GM12873 (cell line): ENCODE data around the gene ACOT8.

Experiments used
- TF ChIP-seq, protein P1 (sequence below): IDR thresholded peaks from 2 replicates; pipeline ENCODE4 v1.5.1; 2012; ENCODE audit warnings: low read depth, mild to moderate bottlenecking, moderate library complexity, low read length, control low read depth; ENCODE audit not compliant: insufficient read depth; ENCODE audit errors: missing control alignments

ACOT8 gene

DNA sequence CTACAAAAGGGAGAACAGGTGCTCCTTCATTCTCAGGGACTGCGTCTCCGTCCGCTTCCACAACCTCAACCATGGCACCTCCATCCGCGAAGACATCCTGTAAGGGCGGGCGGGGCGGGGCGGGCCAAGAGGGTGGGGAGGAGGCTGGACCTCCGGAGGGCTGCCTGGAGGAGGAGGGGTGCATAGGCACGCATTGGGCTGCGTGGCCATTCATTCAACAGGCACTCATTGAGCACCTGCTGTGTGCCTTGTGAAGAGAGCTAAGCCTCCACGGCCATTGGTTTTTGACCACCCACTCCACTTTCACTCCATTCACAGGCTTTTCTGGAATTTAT, 657 bp upstream of the ACOT8 start:
- TF ChIP-seq, protein P1, sequence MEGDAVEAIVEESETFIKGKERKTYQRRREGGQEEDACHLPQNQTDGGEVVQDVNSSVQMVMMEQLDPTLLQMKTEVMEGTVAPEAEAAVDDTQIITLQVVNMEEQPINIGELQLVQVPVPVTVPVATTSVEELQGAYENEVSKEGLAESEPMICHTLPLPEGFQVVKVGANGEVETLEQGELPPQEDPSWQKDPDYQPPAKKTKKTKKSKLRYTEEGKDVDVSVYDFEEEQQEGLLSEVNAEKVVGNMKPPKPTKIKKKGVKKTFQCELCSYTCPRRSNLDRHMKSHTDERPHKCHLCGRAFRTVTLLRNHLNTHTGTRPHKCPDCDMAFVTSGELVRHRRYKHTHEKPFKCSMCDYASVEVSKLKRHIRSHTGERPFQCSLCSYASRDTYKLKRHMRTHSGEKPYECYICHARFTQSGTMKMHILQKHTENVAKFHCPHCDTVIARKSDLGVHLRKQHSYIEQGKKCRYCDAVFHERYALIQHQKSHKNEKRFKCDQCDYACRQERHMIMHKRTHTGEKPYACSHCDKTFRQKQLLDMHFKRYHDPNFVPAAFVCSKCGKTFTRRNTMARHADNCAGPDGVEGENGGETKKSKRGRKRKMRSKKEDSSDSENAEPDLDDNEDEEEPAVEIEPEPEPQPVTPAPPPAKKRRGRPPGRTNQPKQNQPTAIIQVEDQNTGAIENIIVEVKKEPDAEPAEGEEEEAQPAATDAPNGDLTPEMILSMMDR: no peak

DNA sequence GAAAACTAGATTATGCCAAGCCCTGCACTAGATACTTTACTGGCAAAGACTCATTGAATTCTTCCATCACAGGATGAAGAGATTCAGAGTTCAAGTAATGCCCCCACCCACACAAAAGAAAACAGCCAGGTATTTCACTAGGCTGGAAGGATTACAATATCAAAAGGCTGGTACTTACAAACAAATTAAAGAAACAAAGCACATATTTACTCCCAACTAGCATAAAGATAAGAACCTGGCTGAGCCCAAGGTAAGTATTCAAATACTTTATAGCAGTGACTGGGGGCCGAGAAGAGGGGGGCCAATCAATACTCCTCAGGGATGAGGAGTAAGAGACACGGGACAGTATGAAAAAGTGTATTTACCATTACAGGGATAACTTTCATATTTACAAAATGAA, 3.7 kb downstream of the ACOT8 start:
- TF ChIP-seq, protein P1: no peak

DNA sequence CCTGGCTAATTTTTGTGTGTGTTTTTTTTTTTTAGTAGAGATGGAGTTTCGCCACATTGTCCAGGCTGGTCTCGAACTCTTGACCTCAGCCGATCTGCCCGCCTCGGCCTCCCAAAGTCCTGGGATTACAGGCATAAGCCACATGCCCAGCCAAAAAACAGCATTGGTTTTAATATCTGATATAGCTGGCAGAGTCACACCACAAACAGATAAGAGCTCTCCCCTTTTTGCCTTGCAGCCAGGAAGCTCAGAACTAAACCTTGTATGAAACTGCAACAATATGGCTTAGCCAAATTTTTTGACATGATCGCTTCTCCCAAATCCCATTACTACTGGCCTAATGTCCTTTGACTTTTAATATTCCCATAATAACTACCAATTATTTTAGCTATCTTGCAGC, 4.9 kb downstream of the ACOT8 start:
- TF ChIP-seq, protein P1: no peak

DNA sequence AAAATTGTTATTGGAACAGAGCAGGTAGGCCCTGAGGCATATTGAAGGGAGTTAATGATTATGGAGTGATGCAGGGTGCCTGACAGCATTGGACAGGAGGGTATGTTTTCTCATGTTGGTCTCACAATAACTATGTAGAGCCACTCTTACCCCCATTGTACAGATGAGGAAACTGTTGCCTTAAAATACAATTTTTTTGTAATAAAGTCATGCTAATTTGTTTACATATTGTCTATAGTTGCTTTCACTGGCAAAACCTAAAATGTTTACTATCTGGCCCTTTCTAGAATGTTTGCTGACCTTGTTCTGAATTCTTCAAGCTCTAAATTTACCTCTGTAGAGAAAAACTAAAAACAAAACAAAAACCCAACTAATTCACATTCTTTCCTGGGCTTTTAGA, 5.7 kb downstream of the ACOT8 start:
- TF ChIP-seq, protein P1: no peak

DNA sequence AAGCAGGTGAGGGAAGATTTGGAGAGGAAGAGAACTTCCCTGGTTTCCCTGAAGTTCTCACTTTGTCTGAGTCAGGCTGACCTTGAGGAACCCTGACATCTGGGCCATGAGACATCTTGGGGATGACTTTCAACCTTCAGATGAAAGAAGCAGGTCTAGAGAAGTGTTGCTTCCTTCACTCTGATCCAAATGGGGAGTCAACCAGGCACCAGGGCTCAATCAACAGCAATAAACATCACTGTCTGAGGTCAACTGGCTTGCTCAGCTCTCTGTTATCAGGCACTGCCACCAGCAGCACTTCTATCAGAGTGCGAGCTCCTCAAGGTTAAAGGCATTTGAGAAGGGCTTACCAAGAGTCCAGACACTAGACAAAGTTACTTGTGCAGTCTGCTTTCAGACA, 6.3 kb downstream of the ACOT8 start:
- TF ChIP-seq, protein P1: no peak

DNA sequence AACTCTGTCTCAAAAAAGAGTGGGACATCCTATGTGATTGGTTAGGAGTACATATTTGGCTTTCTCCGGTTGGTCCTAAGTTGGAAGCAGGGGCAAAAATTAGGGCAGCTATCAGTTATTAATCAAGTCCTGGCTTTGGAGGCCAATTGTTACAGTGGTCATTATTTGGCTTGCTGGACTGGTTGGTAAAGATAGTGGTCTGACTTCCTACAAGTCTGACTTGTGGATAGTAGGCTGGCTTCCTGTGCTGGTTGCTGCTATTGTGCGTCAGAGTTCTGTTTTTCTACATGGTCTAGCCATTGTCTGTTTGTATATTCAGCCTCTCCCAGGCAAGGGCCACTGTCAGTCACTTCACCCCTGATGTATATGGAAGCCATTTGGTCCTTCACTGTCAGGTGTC, 7.0 kb downstream of the ACOT8 start:
- TF ChIP-seq, protein P1: no peak

DNA sequence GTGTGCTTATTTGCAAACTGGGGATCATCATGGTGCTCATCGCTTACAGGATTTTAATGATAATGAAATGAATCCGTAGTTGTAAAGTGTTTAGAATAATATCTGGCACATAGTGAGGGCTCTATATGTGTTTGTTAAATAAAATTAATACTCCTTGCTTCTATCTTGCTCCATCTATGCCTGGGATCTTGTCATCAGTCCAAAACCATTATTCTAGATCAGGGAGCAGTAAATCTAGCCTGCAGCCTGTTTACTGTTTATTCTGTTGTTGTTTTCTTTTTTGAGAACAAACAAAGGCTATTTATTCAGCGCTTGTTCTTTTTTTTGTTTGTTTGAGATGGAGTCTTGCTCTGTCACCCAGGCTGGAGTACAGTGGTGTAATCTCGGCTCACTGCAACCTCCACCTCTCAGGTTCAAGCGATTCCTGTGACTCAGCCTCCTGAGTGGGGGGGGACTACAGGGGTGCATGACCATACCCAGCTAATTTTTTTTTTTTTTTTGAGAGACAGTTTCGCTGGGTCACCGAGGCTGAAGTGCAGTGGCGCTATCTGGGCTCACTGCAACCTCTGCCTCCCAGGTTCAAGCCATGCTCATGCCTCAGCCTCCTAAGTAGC, 8.1 kb downstream of the ACOT8 start:
- TF ChIP-seq, protein P1: no peak

DNA sequence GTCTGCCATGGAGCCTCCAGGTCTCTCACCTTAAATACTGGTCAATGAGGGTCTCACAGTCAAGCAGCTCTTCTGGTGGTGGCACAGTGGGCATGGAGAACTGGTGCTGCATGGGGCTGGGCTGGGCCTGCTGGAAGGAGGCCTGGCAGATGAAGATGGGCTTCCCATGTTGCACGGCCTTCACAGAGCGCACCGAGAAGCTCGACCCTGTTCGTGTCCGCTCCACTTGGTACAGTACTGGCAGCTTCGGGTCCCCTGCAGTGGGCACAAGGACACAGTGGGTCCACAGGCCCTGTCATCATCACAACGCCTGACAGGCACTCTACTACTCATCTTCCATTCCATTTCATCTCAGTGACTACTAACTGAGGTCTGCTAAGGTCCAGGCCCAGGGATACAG, 8.8 kb downstream of the ACOT8 start:
- TF ChIP-seq, protein P1: no peak
